Activated CD4-positive, alpha-beta T cell treated with anti-CD3 and anti-CD28 coated beads, Interleukin-10, Interleukin-2, amounts not matched to agents 100 ng/mL and 50 ng/mL, durations not matched to agents 16 hours and 8 hours (primary cell): ENCODE measurements around the gene FLVCR1.
A peak's percentile ranks its signal among the peaks of the same experiment; 100 is the strongest.
"Not testable (repeated sequence)": the region's sequence is repeated elsewhere in the genome, so short reads cannot be mapped to it uniquely, and the experiment has no call there.

ENCODE experiments used
- DNase-seq: peaks from one replicate; pipeline ENCODE4 v3.0.0-alpha.2; 2020

FLVCR1 gene

GRCh38 chr1:212857992-212858460 lies at the start of gene FLVCR1:
FLVCR1 (plus strand) TSS chr1:212858275; CDS start chr1:212858453, 178 bp downstream.
- DNase-seq = peak; percentile 99

GRCh38 chr1:212814537-212815334 lies 43.3 kb upstream of the FLVCR1 start:
- peak; percentile 20 for DNase-seq

GRCh38 chr1:212816567-212817278 lies 41.4 kb upstream of the FLVCR1 start:
- DNase-seq = no peak

- DNase-seq = no peak
These were observed 38.3 kb upstream of the FLVCR1 start for GRCh38 chr1:212819726-212820125.

GRCh38 chr1:212820969-212821368 lies 37.1 kb upstream of the FLVCR1 start:
- DNase-seq = no peak

- DNase-seq = no peak
These were observed 35.1 kb upstream of the FLVCR1 start for GRCh38 chr1:212822956-212823355.

- no peak for DNase-seq
These were observed 33.9 kb upstream of the FLVCR1 start for GRCh38 chr1:212824201-212824600.

GRCh38 chr1:212825798-212826452 lies 32.1 kb upstream of the FLVCR1 start:
- DNase-seq = no peak

- no peak for DNase-seq
These were observed 30.8 kb upstream of the FLVCR1 start for GRCh38 chr1:212827171-212827776.

GRCh38 chr1:212827831-212828278 lies 30.2 kb upstream of the FLVCR1 start:
- DNase-seq = no peak

- no peak for DNase-seq
These were observed 29.7 kb upstream of the FLVCR1 start for GRCh38 chr1:212828395-212828794.

GRCh38 chr1:212833211-212834207 lies 24.6 kb upstream of the FLVCR1 start:
- DNase-seq = peak; percentile 18

GRCh38 chr1:212838145-212838544 lies 19.9 kb upstream of the FLVCR1 start:
- DNase-seq = no peak

GRCh38 chr1:212844521-212844920 lies 13.6 kb upstream of the FLVCR1 start:
- not testable (repeated sequence) for DNase-seq

- DNase-seq = no peak
These were observed 10.5 kb upstream of the FLVCR1 start, which contains the start of gene SPATA45 for GRCh38 chr1:212847549-212847948. SPATA45 (minus strand) TSS chr1:212847649; CDS start chr1:212836149, 11,500 bp downstream.

GRCh38 chr1:212852105-212852688 lies 5.9 kb upstream of the FLVCR1 start:
- no peak for DNase-seq

GRCh38 chr1:212853658-212854057 lies 4.4 kb upstream of the FLVCR1 start:
- no peak for DNase-seq

- DNase-seq = no peak
These were observed 1.3 kb upstream of the FLVCR1 start for GRCh38 chr1:212856755-212857154.

- peak; percentile 35 for DNase-seq
These were observed 588 bp downstream of the FLVCR1 start for GRCh38 chr1:212858461-212859265.
